ENCODE results near the gene ANKMY2.

Gene ANKMY2

DNA sequence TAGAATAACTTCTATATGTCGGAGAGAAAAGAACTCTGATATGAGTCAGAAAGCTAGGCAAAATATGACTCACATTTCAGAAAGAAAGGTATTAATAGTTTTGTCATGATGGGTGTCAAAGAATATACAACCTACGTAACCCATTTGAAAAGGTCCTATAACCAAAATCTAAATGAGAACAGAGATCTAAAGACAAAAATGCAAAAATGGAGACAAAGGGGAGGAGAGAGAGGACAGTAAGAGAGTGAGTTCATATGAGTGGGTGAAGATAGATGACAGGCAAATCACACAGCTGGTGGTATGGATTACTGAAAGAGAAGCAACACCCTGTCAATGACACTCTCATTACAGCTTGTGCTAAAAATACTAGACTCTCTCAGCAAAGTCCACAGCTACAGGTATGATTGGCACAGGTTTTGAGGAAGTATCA is 25.6 kb downstream of the ANKMY2 start:
- H3K4me3 ChIP-seq (ENCODE audit: low read depth, low read length): no peak overlapping the region
- H3K36me3 ChIP-seq: no peaks in the 10 kb centered on the region
- TF ChIP-seq, protein P1, sequence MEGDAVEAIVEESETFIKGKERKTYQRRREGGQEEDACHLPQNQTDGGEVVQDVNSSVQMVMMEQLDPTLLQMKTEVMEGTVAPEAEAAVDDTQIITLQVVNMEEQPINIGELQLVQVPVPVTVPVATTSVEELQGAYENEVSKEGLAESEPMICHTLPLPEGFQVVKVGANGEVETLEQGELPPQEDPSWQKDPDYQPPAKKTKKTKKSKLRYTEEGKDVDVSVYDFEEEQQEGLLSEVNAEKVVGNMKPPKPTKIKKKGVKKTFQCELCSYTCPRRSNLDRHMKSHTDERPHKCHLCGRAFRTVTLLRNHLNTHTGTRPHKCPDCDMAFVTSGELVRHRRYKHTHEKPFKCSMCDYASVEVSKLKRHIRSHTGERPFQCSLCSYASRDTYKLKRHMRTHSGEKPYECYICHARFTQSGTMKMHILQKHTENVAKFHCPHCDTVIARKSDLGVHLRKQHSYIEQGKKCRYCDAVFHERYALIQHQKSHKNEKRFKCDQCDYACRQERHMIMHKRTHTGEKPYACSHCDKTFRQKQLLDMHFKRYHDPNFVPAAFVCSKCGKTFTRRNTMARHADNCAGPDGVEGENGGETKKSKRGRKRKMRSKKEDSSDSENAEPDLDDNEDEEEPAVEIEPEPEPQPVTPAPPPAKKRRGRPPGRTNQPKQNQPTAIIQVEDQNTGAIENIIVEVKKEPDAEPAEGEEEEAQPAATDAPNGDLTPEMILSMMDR (IDR thresholded peaks at IDR 0.05; ENCODE audit: low read depth, low read length): no peak
- no peaks in the 10 kb centered on the region for H3K4me1 ChIP-seq
- H3K9me3 ChIP-seq: no peaks in the 10 kb centered on the region
- no peak for DNase-seq
- H3K27me3 ChIP-seq: no peaks in the 10 kb centered on the region

DNA sequence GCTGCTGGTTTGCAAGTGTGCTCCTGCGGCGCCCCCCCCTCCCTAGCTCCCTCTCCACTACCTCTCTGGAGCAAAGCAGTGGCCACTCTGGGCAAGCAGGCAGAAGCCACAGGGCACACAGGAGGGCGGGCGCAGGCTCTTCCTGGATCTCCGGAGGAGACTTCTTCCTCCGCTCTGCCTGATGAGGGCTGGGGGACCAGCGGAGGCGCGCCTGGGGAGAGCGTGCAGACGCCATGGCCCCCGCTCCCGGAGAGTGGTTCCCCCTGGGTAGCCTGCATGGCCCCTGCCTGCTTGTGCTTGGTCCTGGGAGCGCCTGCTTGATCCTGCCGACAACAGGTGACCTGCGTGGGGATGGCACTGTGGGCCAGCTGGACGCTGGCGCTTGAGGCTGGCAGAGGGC is 29.0 kb downstream of the ANKMY2 start:
- no peak overlapping the region for H3K4me3 ChIP-seq (ENCODE audit: low read depth, low read length)
- H3K4me1 ChIP-seq: no peaks in the 10 kb centered on the region
- DNase-seq: no peak
- no peaks in the 10 kb centered on the region for H3K36me3 ChIP-seq
- H3K27me3 ChIP-seq: no peaks in the 10 kb centered on the region
- no peaks in the 10 kb centered on the region for H3K9me3 ChIP-seq
- TF ChIP-seq, protein P1 (IDR thresholded peaks at IDR 0.05; ENCODE audit: low read depth, low read length): no peak

DNA sequence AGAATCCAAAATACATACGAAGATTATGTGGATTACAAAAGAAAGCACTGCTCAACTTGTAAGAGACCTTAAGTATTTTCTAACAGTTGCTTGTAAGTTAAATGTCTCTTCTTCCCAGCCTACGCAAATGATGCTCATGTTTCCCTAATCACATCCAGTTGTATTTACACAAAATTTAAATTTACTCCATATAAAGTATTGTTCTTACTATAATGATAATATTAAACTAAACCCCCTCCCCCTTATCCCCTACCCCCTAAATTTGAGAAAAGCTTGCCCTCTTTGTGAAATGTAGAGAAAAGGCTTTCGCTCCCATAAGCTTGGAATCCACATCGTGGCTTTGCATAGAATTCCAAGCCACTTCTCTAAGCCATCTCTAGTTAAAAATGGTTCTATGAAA is 29.4 kb downstream of the ANKMY2 start:
- Histone ChIP-seq H3K4me3 (ENCODE audit: low read depth, low read length) (no peak overlapping the region), H3K9me3 (no peaks in the 10 kb centered on the region), H3K27me3 (no peaks in the 10 kb centered on the region), H3K36me3 (no peaks in the 10 kb centered on the region), H3K4me1 (no peaks in the 10 kb centered on the region)
- DNase-seq: no peak
- TF ChIP-seq, protein P1 (IDR thresholded peaks at IDR 0.05; ENCODE audit: low read depth, low read length): no peak

DNA sequence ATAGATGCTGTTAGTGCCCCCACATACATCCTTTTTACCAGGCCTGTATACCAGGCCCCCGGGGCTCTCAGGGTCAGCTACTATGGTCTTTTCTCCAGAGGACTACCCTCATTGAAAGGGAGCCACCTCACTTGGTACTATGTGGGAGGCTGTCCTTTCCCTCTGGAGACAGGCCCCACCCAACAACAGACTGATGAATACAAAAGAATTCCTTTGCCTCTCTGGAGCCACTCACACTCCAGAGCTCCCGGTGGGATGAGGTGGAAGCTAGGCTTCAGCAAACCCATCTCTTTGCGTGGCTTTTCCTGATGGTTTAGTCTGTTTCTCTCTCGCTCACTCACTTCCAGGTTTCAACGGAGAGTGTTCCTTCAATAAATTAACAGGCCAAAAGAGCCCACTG is 30.3 kb downstream of the ANKMY2 start:
- Histone ChIP-seq H3K4me3 (ENCODE audit: low read depth, low read length) (no peak overlapping the region), H3K4me1 (no peaks in the 10 kb centered on the region), H3K36me3 (no peaks in the 10 kb centered on the region), H3K9me3 (no peaks in the 10 kb centered on the region), H3K27me3 (no peaks in the 10 kb centered on the region)
- DNase-seq: no peak
- TF ChIP-seq, protein P1 (IDR thresholded peaks at IDR 0.05; ENCODE audit: low read depth, low read length): no peak

DNA sequence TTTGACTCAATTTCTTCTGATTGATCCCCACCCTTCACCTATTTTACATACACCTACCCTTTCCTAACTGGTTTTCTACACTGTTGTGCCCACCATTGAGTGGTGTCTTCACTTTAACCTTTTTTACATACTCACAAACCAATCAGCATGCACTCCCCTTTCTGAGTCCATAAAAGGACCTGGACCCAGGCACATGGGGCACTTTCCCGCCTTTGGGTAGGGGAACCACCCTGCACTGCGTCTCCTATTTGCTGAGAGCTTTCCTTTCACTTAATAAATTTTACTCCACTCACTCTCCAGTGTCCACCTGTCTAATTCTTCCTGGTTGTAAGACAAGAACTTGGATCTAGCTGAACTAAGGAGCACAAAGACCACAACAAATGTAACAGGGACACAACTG is 33.8 kb downstream of the ANKMY2 start:
- TF ChIP-seq, protein P1 (IDR thresholded peaks at IDR 0.05; ENCODE audit: low read depth, low read length): no peak
- Histone ChIP-seq H3K9me3 (no peaks in the 10 kb centered on the region), H3K4me1 (no peaks in the 10 kb centered on the region), H3K27me3 (no peaks in the 10 kb centered on the region), H3K4me3 (ENCODE audit: low read depth, low read length) (no peak overlapping the region), H3K36me3 (no peaks in the 10 kb centered on the region)
- no peak for DNase-seq

DNA sequence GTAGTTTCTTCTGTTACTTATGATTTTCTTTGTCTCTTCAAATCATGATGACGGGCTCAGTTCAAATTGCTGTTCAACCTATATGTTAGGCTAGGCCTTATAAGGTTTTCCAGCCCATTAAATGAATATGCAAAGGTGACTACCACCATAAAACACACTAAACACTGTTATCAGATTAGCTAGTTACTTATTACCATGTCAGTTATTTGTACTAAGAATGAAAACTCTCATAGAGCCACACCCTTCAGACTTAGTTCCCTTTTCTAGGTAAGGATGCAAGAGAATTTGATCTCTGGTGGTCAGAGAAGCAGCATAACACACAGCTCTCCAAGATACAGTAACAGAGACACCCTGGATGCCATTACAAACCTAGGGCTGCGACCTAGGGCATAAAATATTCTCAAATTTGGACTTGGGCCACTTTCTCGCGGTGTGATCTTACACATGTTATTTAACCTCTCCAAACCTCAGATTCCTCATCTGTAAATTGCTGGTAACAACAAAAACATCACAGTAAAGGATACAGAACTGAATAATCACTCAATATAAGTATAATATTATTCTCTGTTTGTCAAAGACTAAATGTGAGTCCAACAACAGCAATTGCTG is 35.6 kb downstream of the ANKMY2 start:
- Histone ChIP-seq H3K4me1 (no peaks in the 10 kb centered on the region), H3K4me3 (ENCODE audit: low read depth, low read length) (no peak overlapping the region), H3K27me3 (no peaks in the 10 kb centered on the region), H3K9me3 (no peaks in the 10 kb centered on the region), H3K36me3 (no peaks in the 10 kb centered on the region; the same call in 1 of the 2 replicates)
- TF ChIP-seq, protein P1 (IDR thresholded peaks at IDR 0.05; ENCODE audit: low read depth, low read length): no peak
- no peak for DNase-seq
